ENCODE results near the gene CROCC.

The CROCC gene

DNA sequence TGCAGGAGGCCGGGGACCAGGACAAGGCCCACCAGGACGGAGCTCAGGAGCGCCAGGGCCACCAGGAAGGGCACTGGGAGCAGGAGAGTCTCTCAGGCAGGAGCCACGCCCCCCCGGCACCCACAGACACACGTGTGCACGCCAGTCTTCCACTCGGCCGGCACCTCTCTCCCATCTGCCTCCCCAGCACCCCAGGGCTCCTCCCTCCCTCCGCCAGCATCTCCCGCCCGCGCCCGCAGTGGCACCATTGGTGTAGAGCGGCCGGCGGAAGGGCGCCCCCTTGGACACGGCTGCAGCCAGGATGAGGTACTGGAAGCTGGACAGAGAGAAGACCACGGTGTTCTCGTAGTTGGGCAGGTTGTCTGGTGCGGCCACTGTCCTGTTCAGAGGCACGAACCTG lies 64.8 kb downstream of the CROCC start:
- DNase-seq (ENCODE audit: low spot score): no peak

DNA sequence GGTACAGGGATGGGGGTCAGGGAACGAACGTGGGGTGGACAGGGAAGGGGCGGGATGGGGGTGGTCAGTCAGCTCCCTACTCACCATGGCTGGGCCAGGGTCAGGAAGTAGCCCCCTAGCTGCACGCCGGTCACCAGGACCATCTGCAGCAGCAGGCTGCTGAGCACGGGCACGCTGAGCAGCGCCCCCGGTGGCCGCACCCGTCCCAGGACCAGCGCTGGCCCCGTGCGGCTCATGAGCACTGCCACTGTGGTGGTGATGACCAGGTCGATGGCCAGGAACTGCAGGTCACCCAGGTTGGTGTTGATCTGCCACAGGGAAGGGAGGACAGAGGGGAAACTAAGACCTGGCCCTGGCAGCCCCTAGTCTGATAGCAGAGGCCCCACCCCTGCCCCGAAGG lies 65.2 kb downstream of the CROCC start:
- no peak for DNase-seq (ENCODE audit: low spot score)

DNA sequence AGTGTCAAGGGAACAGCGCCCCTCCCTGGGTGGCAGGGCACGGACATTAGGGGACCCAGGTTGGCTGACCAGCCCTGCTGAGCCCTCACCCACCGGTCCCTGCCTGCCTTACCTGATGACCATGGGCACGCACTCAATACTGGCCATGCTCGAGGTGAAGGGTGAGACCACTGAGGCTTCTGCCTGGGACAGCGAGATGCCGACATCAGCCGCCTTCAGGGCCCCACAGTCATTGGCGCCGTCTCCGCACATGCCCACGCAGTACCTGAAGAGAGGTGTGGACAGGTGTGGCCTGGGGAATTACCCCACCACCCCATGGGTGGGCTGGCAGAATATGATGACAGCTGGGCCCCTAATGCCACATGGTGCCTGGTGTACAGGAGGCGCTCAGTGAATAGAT lies 66.5 kb downstream of the CROCC start:
- no peak for DNase-seq (ENCODE audit: low spot score)

DNA sequence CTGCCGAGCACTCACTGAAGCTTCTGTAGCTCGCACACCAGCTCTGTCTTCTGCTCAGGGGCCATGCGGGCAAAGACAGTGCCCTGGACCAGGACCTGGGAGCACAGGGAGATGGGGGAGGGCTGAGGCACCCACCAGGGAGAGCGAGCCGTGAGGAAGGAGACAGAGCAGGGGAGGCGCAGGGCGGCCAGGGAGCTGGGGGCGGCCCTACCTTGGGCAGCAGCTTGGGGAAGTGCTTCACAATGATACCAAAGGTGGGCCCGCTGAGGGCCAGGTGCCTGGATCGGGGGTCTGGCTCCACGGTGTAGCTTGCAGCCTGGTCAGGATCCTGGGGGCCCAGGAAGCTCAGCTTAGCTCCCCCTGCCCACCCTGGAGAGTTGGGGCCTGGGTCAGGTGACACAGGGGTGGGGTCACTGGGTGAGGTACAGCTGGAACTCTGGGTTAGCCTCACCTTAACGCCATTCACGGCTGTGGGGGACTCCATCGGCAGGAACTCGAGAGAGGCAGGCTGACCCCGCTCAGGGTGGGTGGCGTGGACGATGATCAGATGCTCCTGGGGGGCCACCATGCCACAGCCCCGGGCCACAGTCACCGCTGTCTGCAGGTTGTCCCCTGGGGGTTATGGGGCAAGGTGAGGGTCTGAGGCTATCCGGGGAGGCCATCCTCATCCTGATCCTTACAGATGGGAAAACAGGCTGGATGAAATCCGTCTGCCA lies 68.1 kb downstream of the CROCC start:
- DNase-seq (ENCODE audit: low spot score): no peak

DNA sequence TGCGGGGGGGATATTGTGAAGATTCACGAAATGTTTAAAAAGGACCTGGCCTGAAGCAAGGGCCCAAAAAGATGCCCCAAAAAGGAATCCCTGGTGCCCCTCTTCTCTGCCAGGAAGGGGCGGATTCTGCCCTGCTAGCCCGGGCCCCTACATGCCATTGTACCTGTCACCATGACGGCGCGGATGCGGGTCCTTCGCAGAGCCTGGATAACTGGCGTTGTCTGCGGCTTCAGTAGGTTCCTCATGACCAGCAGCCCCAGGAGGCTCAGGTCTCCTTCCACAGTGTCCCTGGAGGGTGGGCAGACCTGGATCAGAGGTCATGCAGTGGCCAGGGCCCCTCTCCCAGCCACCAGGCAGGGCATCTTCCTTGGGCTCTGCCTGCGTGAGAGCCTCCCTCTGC lies 69.8 kb downstream of the CROCC start:
- no peak for DNase-seq (ENCODE audit: low spot score)

DNA sequence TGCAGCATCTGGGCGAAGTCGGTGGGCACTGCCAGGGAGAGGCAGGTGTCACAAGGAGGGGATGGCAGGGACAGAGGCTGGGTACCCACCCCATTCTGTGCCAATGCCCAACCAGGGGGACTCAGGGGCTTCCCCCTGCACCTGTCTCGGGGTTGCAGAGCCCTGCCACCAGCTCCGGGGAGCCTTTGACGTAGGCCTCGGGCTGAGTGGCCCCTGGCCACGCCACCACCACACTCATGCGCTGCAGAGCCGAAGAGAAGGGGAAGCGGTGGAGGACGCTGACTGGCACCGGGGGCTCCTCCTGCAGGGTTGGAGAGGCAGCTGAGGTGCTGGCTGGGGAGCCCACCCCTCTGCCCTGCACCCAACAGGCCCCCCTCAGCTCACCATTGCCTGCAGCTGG lies 70.4 kb downstream of the CROCC start:
- no peak for DNase-seq (ENCODE audit: low spot score)

DNA sequence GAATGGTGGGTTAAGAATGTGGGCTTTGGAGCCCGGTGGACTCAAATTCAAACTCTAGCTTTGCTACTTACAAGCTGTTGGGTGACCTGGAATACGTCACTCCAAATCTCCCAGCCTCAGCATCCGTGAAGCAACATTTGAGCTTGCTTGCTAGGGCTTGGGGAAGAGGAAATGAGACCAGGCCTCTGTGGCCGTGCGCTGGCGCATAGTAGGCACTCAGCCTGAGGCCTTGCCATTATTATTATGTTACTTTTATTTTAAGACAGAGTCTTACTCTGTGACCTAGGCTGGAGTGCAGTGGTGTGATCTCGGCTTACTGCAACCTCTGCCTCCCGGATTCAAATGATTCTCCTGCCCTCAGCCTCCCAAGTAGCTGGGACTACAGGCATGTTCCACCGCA lies 70.9 kb downstream of the CROCC start:
- no peak for DNase-seq (ENCODE audit: low spot score)

DNA sequence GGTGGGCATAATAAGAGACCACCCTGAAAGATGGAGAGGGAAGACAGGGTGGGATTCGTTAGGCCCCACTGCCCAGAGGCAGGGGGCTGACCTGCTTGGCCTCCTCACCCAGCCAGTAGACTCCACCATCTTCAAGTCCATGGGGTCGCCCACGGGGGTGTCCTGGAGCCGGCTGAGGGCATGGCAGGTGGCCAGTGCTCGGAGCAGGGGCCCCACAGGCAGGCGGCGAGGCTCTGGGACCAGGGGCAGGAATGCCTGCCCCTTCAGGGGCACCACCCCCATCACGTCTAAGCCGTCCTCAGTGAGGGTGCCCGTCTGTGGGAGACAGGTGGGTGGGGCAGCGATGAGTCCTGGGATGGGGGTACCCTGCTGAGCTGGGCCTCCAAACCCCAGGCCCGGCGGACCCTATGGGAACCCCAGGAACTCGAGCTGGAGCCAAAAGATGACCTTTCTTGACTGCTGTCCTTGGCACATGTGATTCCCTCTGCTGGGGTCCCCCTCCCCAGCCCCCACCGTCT lies 71.8 kb downstream of the CROCC start:
- DNase-seq (ENCODE audit: low spot score): no peak

DNA sequence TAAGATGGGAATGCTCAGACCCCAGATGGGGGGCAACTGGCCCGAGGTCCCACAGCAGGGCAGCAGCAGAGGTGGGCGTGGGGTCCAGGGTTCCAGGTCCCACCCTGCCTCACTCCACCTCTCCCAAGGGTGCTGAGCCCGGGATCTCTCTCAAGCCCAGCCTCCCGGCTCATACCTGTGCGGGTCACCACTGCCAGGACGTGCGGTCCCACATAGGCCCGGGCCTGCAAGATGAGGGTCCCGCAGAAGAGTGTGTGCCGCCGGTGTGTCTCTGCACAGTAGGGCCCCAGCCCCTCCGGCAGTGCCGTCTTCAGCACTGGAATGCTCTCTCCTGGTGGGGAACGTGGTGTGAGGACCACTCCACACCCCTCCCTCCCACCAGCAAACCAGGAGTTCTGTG lies 75.1 kb downstream of the CROCC start:
- no peak for DNase-seq (ENCODE audit: low spot score)

DNA sequence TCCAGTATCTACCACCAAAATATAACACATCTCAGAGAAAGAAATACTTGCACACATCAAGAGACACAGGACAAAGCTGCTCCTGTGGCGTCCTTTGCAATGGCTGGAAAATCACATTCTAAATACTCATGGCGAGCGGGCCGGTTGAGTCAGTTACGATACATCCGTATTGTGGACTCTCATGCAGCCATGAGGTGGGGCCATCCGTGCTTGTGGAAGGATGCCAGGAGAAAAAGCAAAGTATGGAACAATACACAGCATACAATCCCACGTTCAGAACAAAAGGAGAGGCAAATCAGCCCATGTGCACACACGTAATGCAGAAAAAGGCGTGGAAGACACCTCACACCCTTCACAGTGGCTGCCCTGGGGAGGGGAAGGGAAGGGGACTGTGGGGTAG lies 76.9 kb downstream of the CROCC start:
- DNase-seq (ENCODE audit: low spot score): no peak

DNA sequence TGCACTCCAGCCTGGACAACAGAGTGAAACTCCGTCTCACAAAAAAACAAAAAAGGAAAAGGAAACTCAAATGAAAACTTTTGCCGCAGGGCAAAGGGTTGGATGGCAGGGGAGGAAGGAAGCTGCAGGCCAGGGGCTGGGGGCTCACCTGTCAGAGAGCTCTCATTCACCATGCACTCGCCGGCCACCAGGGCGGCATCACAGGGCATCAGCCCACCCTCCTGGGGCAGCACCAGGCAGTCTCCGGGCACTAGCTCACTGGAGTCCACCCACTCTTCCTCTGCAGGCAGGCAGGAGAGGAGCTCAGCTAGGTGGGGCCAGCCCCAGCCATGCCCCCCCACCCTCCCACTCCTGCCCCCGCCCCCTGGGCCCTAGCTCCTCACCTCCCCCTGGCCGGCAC lies 78.1 kb downstream of the CROCC start:
- no peak for DNase-seq (ENCODE audit: low spot score)

DNA sequence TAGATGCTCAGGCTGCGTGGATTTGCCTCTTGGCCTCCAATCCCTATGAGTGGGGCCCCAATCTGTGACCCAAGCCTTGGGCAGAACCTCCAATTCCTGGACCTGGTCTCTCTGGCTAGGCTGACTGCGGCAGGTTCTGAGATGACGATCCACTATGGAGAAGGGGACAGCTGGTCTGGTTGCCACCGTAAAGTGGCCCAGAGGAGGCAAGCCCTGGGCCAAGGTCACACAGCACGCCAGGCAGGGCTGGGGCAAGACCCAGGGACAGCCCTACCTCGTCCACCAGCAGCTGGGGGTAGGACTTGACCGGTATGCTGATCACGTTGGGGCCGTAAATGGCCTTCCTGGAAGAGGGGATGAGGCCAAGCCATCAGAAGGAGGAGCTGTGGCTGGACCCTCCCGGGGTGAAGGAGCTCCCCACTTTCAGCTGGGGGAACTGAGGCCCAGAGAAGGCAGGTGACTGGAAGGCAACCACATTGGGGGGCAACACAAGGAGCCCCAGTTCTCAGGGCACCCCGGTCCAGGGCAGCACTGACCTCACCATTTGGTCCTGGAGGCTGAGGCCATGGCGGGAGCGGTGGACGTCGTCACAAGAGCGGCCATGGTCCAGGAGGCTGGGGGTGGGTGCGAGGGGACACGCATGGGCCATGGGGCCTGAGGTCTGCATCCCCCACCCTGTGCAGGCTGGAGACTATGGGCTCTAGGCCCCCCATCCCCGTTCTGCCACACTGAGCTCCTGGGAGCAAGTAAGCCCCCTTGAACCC lies 80.2 kb downstream of the CROCC start:
- DNase-seq (ENCODE audit: low spot score): no peak

DNA sequence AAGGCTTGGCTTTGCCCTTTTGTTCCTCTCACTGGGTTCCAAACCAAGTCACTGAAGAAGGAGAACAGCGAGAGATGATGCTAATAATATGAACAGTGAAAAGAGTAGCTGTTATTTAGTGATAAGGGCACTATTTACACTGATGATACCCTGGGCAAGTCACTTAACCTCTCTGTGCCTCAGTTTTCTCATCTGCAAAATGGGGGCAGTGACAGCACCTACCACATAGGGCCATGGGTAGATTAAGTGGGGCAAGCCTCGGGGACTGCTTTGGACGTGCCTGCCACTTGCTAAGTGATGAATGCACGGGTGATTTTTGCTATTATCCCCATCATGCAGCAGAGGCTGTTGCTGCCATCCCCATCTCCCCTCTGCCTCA lies 80.8 kb downstream of the CROCC start:
- DNase-seq (ENCODE audit: low spot score): no peak

DNA sequence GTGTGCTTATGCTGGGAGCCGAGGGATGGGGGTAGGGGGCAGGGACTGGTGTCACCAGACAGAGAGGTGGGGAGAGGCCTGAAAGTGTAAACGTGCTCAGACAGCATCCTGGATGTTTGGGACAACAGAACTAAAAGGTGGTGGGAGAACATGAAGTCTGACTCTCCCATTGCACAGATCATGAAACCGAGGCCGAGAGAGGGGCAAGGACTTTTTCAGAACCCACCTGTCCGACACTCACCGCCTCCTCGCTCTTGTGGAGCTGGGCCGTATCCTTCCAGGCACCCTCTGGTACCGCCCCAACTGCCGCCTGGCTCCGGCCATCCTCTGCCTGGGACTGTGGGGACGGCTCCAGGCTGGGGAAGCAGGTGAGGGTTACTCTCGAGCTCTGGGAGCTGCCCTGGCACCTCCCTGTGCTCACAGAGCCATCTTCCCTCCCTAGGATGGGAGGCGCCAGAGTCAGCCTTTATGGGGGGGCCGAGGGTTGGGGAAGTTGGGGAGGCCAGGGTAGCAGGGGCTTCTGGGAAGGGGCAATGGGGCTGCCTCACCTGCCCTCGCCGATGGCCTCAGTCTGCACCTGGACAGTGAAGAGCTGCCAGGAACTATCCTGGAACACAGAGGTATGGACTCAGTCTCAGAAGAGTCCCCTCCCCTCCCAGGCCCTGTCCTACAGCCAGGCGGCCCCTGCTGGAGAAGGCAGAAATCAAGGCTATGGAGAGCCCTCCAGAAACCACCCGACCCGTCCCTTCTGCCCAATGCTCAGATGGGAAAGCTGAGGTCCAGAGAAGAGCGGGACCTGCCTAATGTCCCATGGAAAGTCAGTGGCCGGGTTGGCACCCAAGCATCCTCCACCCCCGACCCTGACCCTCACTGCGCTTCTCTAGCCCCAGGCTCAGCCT lies 83.0 kb downstream of the CROCC start:
- DNase-seq (ENCODE audit: low spot score): no peak

DNA sequence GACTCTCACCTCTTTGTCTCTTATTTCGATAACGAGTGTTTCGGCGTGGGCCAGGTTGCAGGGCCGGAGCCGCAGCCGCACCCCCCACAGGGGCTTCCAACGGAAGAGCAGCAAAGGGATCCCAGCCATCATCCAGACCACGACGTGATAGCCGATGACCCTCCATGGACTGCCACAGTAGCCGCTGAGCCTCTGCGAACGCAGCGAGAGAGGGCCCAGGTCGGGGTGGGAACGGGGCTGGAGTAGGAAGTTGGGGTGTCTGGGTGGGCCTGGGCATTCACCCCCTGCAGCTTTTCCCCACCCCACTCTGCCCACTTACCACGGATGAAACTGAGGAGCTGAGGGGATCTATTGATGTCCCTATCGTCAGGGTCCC lies 83.6 kb downstream of the CROCC start:
- DNase-seq (ENCODE audit: low spot score): no peak

DNA sequence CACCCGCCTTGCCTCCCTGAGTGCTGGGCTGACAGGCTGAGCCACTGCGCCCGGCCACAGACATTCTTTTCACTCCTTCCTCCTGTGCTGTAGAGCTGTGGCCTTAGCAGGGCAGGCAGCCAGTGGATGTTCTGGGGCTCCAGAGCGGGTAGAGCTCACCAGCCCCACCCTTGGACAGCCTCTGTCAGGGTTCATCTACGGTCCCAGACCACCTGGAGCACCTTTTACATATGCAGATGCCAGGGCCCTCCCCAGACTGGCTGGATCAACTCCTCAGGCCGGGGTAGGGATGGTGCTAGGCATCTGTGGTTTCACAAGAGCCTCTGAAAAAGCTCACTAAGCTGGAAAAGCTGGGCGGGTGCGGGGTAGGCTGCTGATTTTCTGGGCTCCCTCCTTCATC lies 85.4 kb downstream of the CROCC start:
- DNase-seq (ENCODE audit: low spot score): no peak

DNA sequence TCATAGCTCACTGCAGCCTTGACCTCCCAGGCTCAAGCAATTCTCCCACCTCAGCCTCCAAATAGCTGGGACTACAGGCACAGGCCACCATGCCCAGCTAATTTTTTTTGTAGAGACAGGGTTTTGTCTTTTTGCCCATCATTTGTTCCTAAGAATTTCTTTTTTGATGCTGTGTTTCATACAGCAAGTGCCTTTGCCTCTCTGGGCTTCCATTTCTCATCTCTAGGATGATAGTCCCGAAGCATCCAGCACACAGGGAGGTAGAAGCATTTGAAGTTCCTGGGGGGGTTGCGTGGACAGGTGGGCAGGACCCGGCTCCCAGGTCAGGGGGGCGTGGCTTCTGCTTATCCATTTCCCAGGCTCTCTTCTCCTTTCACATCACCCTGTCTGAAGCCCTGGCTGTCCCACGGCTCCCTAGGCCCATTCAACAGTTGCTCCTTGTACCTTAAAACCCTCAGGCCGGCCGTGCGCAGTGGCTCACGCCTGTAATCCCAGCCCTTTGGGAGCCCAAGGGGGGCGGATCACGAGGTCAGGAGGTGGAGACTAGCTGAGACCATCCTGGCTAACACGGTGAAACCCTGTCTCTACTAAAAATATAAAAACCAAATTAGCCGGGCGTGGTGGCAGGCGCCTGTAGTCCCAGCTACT lies 86.6 kb downstream of the CROCC start:
- no peak for DNase-seq (ENCODE audit: low spot score)

DNA sequence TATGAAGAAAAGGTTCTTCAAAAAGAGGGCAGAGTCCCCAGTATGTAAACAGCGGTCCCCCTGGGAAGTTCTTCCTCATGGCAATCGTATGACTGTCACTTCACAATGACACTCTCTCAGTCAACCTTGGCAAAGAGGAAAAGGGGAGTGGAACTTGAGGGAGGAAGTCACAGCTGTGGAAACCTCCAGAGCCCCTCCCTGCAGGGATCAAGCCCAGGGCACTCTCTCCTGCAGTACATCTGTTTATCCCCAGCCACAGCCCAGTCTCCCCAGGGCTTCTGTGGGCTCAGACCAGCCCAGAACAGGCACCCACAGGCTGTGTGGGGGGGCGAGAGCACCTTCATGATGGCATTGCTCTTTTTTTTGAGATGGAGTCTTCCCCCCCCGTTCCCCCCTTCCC lies 88.0 kb downstream of the CROCC start:
- no peak for DNase-seq (ENCODE audit: low spot score)

DNA sequence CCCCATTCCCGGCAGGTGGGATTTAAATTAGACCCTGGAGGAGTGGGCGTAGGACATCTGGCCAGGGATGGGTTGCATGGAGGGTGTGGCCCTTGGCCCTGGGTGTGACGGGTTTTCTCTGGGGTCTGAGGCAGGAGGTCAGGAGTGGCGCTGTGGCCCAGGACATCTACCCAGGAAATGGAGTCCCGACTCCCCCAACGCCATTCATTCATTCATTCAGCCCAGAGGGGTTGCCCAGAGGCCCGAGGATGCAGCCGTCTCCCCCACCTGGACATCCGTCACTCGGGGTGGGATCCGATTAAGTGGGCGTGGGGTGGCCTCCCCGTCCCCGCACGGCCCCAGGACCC lies 89.3 kb downstream of the CROCC start:
- no peak for DNase-seq (ENCODE audit: low spot score)

DNA sequence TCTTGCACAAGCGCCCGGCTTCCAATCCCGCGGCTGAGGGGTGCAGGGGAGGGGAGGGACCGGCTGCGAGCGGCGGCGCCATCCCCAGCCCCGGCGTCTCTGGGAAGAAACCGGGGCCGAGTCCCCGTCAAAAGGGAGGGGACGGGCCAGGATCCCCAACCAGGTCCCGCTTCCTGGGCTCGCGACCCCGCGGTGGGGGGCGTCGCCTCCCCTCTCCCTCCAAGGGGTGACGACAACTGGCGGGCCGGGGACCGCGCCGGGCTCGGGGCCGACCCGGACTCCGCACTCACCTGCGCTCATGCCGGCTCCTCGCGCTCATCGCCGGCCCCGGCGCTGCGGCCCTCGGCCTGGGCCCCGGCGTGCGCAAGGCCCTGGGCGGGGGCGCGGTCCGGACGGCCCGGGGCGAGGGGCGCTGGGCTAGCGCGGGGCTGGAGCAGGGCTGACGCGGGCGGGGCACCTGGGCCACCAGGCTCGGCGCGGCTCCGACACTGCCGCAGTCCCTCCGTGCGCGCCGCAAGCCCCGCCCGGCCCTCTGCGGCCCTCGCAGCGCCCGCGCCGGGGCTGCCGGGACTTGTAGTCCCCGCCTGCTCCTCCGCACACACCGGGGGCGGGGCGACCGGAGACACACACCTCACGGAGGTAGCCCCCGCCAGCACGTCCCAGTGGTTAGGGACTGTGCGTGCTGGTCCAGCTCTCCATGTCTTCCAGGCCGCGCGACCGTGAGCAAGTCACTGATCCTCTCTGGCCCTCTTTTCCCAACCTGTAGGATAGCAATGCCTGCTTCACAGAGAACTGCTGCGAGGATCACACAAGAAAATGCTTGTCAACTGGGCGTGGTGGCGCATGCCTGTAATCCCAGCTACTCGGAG lies 89.9 kb downstream of the CROCC start, which contains the start of gene ATP13A2:
Gene ATP13A2, minus strand, starts transcription at position 490 of the 869 bp plus-strand sequence. Its CDS starts 190 bp downstream, at position 300.
- peak; percentile 91 for DNase-seq (ENCODE audit: low spot score)
